Panc1 (cell line): ENCODE results near the gene PLEKHD1. TPM values are rescaled to one million over a fixed set of nuclear protein-coding genes. Genes with fewer than 3 reads are reported as not detected.

Experiments used
- ATAC-seq: fragments of 200-7000 bp; cut with Tn5 transposase; 2 replicates; pipeline ENCODE4 v1.9.1; 2020; ENCODE audit warnings: mild to moderate bottlenecking, moderate library complexity
- BruUV-seq: library from RNA; stranded (reverse); fragments of 400-500 nt; replicated peaks from 2 replicates; lab custom pipeline; 2021; lab: Mats Ljungman, UMichigan
- CTCF ChIA-PET: fragments of 300-600 bp; sonication (Branson Sonifier 250); formaldehyde crosslinking; loops from one replicate; lab custom pipeline; 2022; ENCODE audit warnings: antibody characterized with exemption; lab: Charles Lee
- POLR2A ChIA-PET: fragments of 300-600 bp; sonication (Branson Sonifier 250); formaldehyde crosslinking; loops from one replicate; lab custom pipeline; 2022; ENCODE audit warnings: antibody characterized with exemption; lab: Charles Lee
- DNase-seq: peaks from one replicate; pipeline ENCODE4 v3.0.0-alpha.2; 2010; ENCODE audit warnings: low read depth, low spot score
- H3K27ac ChIP-seq: 2 replicates; pipeline ENCODE4 v1.5.1; 2011; ENCODE audit warnings: mild to moderate bottlenecking, low read length, inconsistent platforms
- H3K27me3 ChIP-seq: fragments of 200-500 bp; sonication (Bioruptor generic); 2 replicates; pipeline ENCODE4 v1.6.0; 2014; ENCODE audit warnings: low read length, inconsistent platforms; ENCODE audit not compliant: control insufficient read depth, insufficient read depth
- H3K36me3 ChIP-seq: fragments of 200-500 bp; sonication (Bioruptor generic); 2 replicates; pipeline ENCODE4 v1.5.1; 2014; ENCODE audit warnings: inconsistent platforms, mild to moderate bottlenecking, low read length, moderate library complexity; ENCODE audit not compliant: control insufficient read depth, insufficient read depth
- H3K4me1 ChIP-seq: 2 replicates; pipeline ENCODE4 v1.5.1; 2011; ENCODE audit warnings: inconsistent platforms, mild to moderate bottlenecking, low read length, moderate library complexity; ENCODE audit not compliant: control insufficient read depth, insufficient read depth
- H3K4me3 ChIP-seq, 2 experiments: 2 replicates each; pipeline ENCODE4 v1.5.1; 2011 to 2012; ENCODE audit warnings: low read depth in 2 of 2, low read length in 2 of 2, mild to moderate bottlenecking in 2 of 2, inconsistent platforms in 1 of 2, moderate library complexity in 1 of 2
- H3K9me3 ChIP-seq: fragments of 200-500 bp; sonication (Bioruptor generic); 2 replicates; pipeline ENCODE4 v1.5.1; 2014; ENCODE audit warnings: low read depth, mild to moderate bottlenecking, inconsistent platforms, low read length, moderate library complexity; ENCODE audit not compliant: control insufficient read depth, insufficient read depth
- CTCF ChIP-seq: fragments of 450-650 bp; IDR thresholded peaks from 2 replicates; pipeline ENCODE4 v1.5.1; 2017; ENCODE audit warnings: mild to moderate bottlenecking
- POLR2AphosphoS5 ChIP-seq: IDR thresholded peaks from 2 replicates; pipeline ENCODE4 v1.6.1; 2012; ENCODE audit warnings: mild to moderate bottlenecking, low read depth, low read length, moderate library complexity
- REST ChIP-seq, 2 experiments: IDR thresholded peaks; 2 replicates each; pipeline ENCODE4 v1.6.1; 2011 to 2012; ENCODE audit warnings: low read depth in 2 of 2, control low read depth in 1 of 2, low read length in 1 of 2, mild to moderate bottlenecking in 1 of 2, moderate library complexity in 1 of 2; ENCODE audit not compliant: insufficient read depth in 1 of 2
- SIN3A ChIP-seq: IDR thresholded peaks from 2 replicates; pipeline ENCODE4 v1.6.1; 2012; ENCODE audit warnings: low read depth, mild to moderate bottlenecking, low read length, moderate library complexity, borderline replicate concordance; ENCODE audit not compliant: insufficient read depth
- TCF7L2 ChIP-seq: IDR thresholded peaks from 2 replicates; pipeline ENCODE4 v1.6.1; 2011; ENCODE audit warnings: mild to moderate bottlenecking, low read depth, low read length, inconsistent platforms
- in situ Hi-C: cut with HindIII; loops from 2 replicates; pipeline ENCODE4 v1.10.0; 2016; ENCODE audit warnings: low sequenced_read_pairs, low pct_unique_long_range_greater_than_20kb
- intact Hi-C: fragments of 100-400 bp; cut with micrococcal nuclease; formaldehyde crosslinking; loops from one replicate; pipeline ENCODE4 v1.10.0; 2022; ENCODE audit not compliant: unreplicated experiment
- total RNA-seq: library from RNA; stranded (reverse); gene quantifications from one replicate; pipeline ENCODE4 v1.2.1, GENCODE V29; 2021; ENCODE audit not compliant: unreplicated experiment

Gene PLEKHD1
- total RNA-seq, 1 experiment from 2014 or later: 0.08 TPM

- DNase-seq: no peak
- CTCF ChIA-PET: no interaction called here
- no peaks in the 10 kb centered on the region for H3K4me1 ChIP-seq
- no TSS peak for BruUV-seq
- POLR2A ChIA-PET: no interaction called here
- H3K27ac ChIP-seq: no peak overlapping the region
- no peak overlapping the region for H3K4me3 ChIP-seq
- in situ Hi-C loops (no loop called here), intact Hi-C loops (no loop called here)
- H3K27me3 ChIP-seq: no peaks in the 10 kb centered on the region
- no peak for ATAC-seq
- H3K9me3 ChIP-seq: no peaks in the 10 kb centered on the region
- no peak for TF ChIP-seq SIN3A
- TF ChIP-seq CTCF: no peak
- TF ChIP-seq REST (IDR thresholded peaks at IDR 0.05; ENCODE audit: insufficient read depth in 1 of 2, low read depth in 2 of 2, low read length in 1 of 2): no peak
- TF ChIP-seq POLR2AphosphoS5: no peak
- TF ChIP-seq TCF7L2: no peak
- H3K36me3 ChIP-seq: no peaks in the 10 kb centered on the region
These were observed 35.3 kb upstream of the PLEKHD1 start for GRCh38 chr14:69449216-69449615.

- Histone ChIP-seq H3K4me1 (no peaks in the 10 kb centered on the region), H3K27me3 (no peaks in the 10 kb centered on the region), H3K4me3 (no peak overlapping the region), H3K9me3 (no peaks in the 10 kb centered on the region), H3K27ac (no peak overlapping the region), H3K36me3 (peaks cover 3% of the 10 kb centered on the region; the same call in 1 of the 2 replicates)
- BruUV-seq: no TSS peak
- ATAC-seq (no peak), DNase-seq (no peak)
- intact Hi-C loops: no loop called here
- ChIA-PET CTCF (interaction anchor here (0.6 kb wide), 2 partner anchors 143 to 207 kb away, joined by 3 to 13 read pairs; no protein-coding TSS in a partner anchor), POLR2A (no interaction called here)
- in situ Hi-C loops: no loop called here
- TF ChIP-seq POLR2AphosphoS5: no peak
- TF ChIP-seq CTCF: no peak
- TF ChIP-seq TCF7L2: no peak
- TF ChIP-seq SIN3A: no peak
- no peak for TF ChIP-seq REST (IDR thresholded peaks at IDR 0.05; ENCODE audit: insufficient read depth in 1 of 2, low read depth in 2 of 2, low read length in 1 of 2)
These were observed 32.6 kb upstream of the PLEKHD1 start for GRCh38 chr14:69451941-69452340.
